ENCODE results near the gene PUS10. TPM values are rescaled to one million over a fixed set of nuclear protein-coding genes. Genes with fewer than 3 reads are reported as not detected.

The PUS10 gene
- total RNA-seq, 2 experiments from 2014 or later, result 2.0 to 2.6 TPM

DNA sequence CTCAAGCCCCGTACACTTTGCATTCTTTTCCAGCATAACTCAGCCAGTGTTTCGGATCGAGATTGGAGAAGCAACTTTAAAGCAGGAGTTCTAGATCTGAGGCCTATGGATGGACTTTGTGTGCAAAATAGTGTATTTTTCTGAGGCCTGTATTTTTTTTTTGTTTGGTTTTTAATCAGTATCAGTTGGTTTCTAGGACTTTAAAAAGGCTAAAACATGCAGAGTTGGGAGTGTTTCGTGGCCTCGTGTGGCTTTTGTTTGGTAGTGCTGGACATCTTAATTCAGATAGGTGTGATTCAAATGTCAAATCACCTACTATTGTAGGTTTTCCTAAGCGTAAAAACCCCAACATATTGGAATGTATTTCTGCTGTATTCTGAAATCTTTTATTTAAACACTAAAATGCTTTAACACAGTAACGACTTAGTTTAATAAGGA is 282 bp upstream of the PUS10 start:
- intact Hi-C loops (cut with DNase I, micrococcal nuclease), result loop anchor here in 1 of 2 experiments (2.0 to 10.0 kb wide), 4 partner anchors 49 to 160 kb away; partner anchors contain the start of gene SANBR
- TF ChIP-seq, protein P1, sequence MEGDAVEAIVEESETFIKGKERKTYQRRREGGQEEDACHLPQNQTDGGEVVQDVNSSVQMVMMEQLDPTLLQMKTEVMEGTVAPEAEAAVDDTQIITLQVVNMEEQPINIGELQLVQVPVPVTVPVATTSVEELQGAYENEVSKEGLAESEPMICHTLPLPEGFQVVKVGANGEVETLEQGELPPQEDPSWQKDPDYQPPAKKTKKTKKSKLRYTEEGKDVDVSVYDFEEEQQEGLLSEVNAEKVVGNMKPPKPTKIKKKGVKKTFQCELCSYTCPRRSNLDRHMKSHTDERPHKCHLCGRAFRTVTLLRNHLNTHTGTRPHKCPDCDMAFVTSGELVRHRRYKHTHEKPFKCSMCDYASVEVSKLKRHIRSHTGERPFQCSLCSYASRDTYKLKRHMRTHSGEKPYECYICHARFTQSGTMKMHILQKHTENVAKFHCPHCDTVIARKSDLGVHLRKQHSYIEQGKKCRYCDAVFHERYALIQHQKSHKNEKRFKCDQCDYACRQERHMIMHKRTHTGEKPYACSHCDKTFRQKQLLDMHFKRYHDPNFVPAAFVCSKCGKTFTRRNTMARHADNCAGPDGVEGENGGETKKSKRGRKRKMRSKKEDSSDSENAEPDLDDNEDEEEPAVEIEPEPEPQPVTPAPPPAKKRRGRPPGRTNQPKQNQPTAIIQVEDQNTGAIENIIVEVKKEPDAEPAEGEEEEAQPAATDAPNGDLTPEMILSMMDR (IDR thresholded peaks at IDR 0.05), result no peak
- H3K36me3 ChIP-seq (ENCODE audit: insufficient read depth, low read length), result peaks cover 5% of the 10 kb centered on the region
- H3K4me3 ChIP-seq (ENCODE audit: low read length), result peak overlapping the region; percentile 64
- peak overlapping the region; percentile 89 for H3K27ac Mint-ChIP-seq
- ChIA-PET POLR2A (interaction anchor here (1.0 to 2.1 kb wide), 4 partner anchors 9 to 262 kb away, joined by 3 to 11 read pairs (median 6); partner anchors contain the start of gene PAPOLG), CTCF (no interaction called here)
- H3K4me3 Mint-ChIP-seq, result peak overlapping the region; percentile 100
- peaks cover 39% of the 10 kb centered on the region for H3K36me3 Mint-ChIP-seq (ENCODE audit: low read depth)
- H3K27ac ChIP-seq (ENCODE audit: low read depth in 1 of 2, low read length in 2 of 2), result peak overlapping the region; percentile 71 to 85
- no peaks in the 10 kb centered on the region for H3K9me3 Mint-ChIP-seq
- H3K9me3 ChIP-seq (ENCODE audit: control insufficient read depth in 1 of 2, insufficient read depth in 1 of 2, low read length in 2 of 2), result no peaks in the 10 kb centered on the region
- no peaks in the 10 kb centered on the region for H3K27me3 Mint-ChIP-seq
- H3K27me3 ChIP-seq (ENCODE audit: control insufficient read depth in 1 of 2, insufficient read depth in 2 of 2, low read length in 2 of 2), result no peaks in the 10 kb centered on the region
- no peak for DNase-seq
- no peak for ATAC-seq (ENCODE audit: poor library complexity)
- H3K4me1 Mint-ChIP-seq (ENCODE audit: low read depth), result peaks cover 54% of the 10 kb centered on the region
- H3K4me1 ChIP-seq (ENCODE audit: insufficient read depth, low read length), result peaks cover 10% of the 10 kb centered on the region

DNA sequence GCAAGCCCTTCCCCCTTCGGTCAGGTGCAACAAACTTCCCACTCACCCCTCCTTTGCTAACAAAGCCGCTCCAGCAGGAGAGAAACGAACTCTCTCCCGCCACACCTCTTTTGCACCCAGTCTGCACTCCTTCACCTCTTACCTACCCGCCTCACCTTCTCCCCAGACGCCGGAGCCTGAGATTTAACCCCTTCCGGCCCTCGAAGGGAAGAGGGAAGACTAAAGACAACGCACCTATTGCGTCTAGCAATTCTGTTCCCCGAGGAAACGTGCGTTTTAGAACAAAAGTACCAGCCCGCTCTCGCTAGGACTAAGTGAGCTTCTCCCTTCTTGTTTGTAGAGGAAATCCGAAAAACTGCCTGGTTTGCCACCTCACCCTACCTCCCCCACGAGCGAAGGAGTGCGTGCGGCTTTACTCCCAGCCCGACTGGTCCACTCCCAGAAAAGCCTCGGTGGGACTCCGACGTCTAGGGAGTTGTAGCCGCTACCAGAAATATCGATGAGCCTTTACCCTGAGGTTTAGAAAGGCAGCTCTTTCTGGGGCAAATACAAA is 976 bp downstream of the PUS10 start:
- ATAC-seq (ENCODE audit: poor library complexity), result peak; percentile 73
- peaks cover 5% of the 10 kb centered on the region for H3K36me3 ChIP-seq (ENCODE audit: insufficient read depth, low read length)
- H3K27ac ChIP-seq (ENCODE audit: low read depth in 1 of 2, low read length in 2 of 2), result peak overlapping the region; percentile 71 to 85
- Mint-ChIP-seq H3K27me3 (no peaks in the 10 kb centered on the region), H3K27ac (peak overlapping the region; percentile 89), H3K4me3 (peak overlapping the region; percentile 100), H3K9me3 (no peaks in the 10 kb centered on the region), H3K4me1 (ENCODE audit: low read depth) (peaks cover 47% of the 10 kb centered on the region), H3K36me3 (ENCODE audit: low read depth) (peaks cover 29% of the 10 kb centered on the region)
- H3K4me3 ChIP-seq (ENCODE audit: low read length), result peak overlapping the region; percentile 64
- DNase-seq, result peak; percentile 39 to 83 (median 58)
- TF ChIP-seq, protein P1 (IDR thresholded peaks at IDR 0.05), result no peak
- intact Hi-C loops (cut with DNase I, micrococcal nuclease), result loop anchor here (1.0 to 10.0 kb wide), 4 partner anchors 48 to 130 kb away; partner anchors contain the start of gene SANBR (in 2 of the 2)
- CTCF ChIA-PET, result interaction anchor here (2.0 kb wide), 1 partner anchor 212 kb away, joined by 4 read pairs; no protein-coding TSS in a partner anchor
- POLR2A ChIA-PET, result interaction anchor here (1.2 to 2.4 kb wide), 5 partner anchors 10 to 261 kb away, joined by 3 to 11 read pairs (median 7); partner anchors contain the start of genes PAPOLG and REL
- H3K9me3 ChIP-seq (ENCODE audit: control insufficient read depth in 1 of 2, insufficient read depth in 1 of 2, low read length in 2 of 2), result no peaks in the 10 kb centered on the region
- no peaks in the 10 kb centered on the region for H3K27me3 ChIP-seq (ENCODE audit: control insufficient read depth in 1 of 2, insufficient read depth in 2 of 2, low read length in 2 of 2)
- peaks cover 10% of the 10 kb centered on the region for H3K4me1 ChIP-seq (ENCODE audit: insufficient read depth, low read length)

DNA sequence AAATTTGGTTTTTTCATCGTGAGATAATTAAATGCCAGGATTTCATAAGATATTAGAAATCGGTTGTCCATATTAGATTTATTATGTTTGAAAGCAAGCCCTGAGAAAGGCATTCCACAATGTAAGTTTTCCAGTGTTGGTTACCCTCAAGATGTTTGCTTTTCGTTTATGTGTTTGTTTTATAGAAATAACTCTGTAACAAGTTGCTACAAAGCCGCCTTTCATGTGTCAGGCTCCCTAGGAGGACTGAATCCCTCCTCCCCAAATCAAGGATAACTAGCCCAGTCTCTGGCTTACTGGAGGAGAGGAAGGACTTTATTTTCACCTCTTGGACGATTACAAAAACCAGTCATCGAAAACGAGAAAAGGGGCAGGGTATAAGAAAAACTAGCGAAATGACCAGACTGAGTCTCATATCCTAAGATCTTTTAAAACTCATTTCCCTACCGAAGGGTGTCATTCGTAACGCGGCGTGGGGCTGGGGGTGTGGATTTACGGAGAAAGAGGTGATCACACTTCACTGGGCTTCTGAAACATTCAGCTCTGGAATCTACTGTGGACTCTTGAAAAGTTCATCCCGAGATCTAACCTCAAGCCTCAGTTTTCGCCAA is 1.6 kb downstream of the PUS10 start:
- intact Hi-C loops (cut with DNase I, micrococcal nuclease), result loop anchor here (1.0 to 10.0 kb wide), 4 partner anchors 49 to 129 kb away; partner anchors contain the start of gene SANBR (in 2 of the 2)
- Histone ChIP-seq H3K9me3 (ENCODE audit: control insufficient read depth in 1 of 2, insufficient read depth in 1 of 2, low read length in 2 of 2) (no peaks in the 10 kb centered on the region), H3K27me3 (ENCODE audit: control insufficient read depth in 1 of 2, insufficient read depth in 2 of 2, low read length in 2 of 2) (no peaks in the 10 kb centered on the region), H3K4me3 (ENCODE audit: low read length) (peak overlapping the region; percentile 64), H3K4me1 (ENCODE audit: insufficient read depth, low read length) (peaks cover 10% of the 10 kb centered on the region), H3K27ac (ENCODE audit: low read depth in 1 of 2, low read length in 2 of 2) (peak overlapping the region; percentile 71 to 85), H3K36me3 (ENCODE audit: insufficient read depth, low read length) (peaks cover 5% of the 10 kb centered on the region)
- Mint-ChIP-seq H3K4me1 (ENCODE audit: low read depth) (peaks cover 45% of the 10 kb centered on the region), H3K27me3 (no peaks in the 10 kb centered on the region), H3K27ac (peak overlapping the region; percentile 89), H3K4me3 (peak overlapping the region; percentile 100), H3K36me3 (ENCODE audit: low read depth) (peaks cover 24% of the 10 kb centered on the region), H3K9me3 (no peaks in the 10 kb centered on the region)
- CTCF ChIA-PET, result interaction anchor here (2.0 kb wide), 1 partner anchor 211 kb away, joined by 4 read pairs; no protein-coding TSS in a partner anchor
- POLR2A ChIA-PET, result interaction anchor here (1.5 to 2.4 kb wide), 4 partner anchors 51 to 260 kb away, joined by 3 to 11 read pairs (median 9); partner anchors contain the start of genes PAPOLG and REL
- TF ChIP-seq, protein P1 (IDR thresholded peaks at IDR 0.05), result no peak
- ATAC-seq (ENCODE audit: poor library complexity) (peak; percentile 4), DNase-seq (peak in 1 of 14 experiments; percentile 2)
